Epithelial cell of prostate (primary cell): ENCODE results near the gene GPR78.

Experiments
- DNase-seq: peaks from one replicate; pipeline ENCODE4 v3.0.0-alpha.2; 2011; ENCODE audit warnings: low read depth, low spot score
- H3K27ac ChIP-seq: fragments of 450-650 bp; 2 replicates; pipeline ENCODE4 v1.5.1; 2017; ENCODE audit warnings: mild to moderate bottlenecking

Gene GPR78

GRCh38 chr4:8597319-8597718, 17.1 kb downstream of the GPR78 start:
- H3K27ac ChIP-seq = no peak overlapping the region
- no peak for DNase-seq

DNA sequence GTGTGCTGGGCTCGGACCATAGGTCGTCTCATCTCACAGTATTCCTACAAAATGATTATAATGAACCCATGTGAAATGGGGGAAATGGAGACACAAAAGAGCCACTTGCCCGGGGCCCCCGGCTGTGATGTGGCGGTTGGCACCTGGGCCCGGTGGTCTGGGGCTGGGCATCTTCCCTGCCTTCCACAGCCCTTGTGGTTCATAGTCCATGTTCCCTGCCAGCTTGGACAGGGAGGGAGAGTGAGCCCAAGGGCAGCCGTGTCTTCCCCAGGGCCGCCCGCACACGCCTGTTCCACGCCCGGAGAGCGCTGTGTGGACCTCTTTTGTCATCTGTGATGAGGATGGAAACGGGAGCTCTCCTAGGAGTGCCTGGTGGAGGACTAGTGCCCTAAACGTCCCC, 17.6 kb downstream of the GPR78 start:
- no peak for DNase-seq

DNA sequence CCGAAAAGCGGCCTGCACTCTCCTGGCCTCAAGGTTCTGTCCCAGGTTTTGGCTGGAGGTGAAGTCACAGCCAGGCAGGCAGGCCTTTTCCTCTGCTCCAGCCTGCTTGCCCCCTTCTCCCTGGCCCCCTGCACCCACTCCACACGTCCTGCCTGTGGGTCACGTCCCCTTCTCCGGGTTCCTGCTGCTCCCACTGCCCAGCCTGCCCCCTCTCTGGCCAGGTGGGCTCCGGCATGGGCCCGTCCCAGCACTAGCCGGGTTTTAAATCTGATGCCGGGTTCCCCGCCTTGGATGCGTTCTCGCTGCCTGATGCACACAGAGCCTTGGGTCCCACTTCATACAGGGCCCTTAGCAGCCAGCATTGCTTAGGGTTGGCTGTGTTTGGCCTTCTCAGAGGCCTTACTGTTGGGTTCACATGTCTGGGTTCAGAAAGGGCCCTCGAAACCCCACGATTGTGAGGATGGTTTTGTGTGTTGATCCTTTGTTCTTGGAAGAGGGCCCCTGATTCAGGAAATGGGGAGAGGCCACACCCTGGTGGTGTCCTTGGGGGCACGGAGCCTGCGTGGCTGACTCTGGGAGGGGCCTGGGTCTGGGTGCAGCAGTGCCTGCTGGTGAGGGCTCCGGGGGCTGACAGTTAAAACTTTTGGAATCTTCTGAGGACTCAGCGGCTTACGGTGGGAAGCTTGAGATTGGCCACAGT, 18.3 kb downstream of the GPR78 start:
- no peak overlapping the region for H3K27ac ChIP-seq
- no peak for DNase-seq

More for the DNA sequence above, 17.6 kb downstream of the GPR78 start:
- H3K27ac ChIP-seq = no peak overlapping the region

DNA sequence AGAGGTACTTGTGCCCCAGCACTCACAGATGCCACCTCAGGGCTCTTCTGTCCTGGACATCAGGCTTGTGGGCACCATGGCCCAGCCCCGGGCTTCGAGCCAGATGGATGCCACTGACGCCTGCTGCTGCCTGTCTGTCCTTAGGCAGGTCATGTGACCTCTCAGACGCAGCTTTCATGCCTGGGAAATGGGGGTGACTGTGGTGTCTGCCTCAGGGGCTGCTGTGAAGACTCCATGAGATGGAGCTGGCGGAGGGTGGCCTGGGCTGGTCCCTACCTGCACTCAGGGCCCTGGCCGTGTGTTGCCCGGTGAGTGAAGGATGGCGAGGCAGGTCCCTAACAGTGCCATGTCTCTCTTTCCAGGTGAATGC, 18.9 kb downstream of the GPR78 start:
- DNase-seq = no peak

DNA sequence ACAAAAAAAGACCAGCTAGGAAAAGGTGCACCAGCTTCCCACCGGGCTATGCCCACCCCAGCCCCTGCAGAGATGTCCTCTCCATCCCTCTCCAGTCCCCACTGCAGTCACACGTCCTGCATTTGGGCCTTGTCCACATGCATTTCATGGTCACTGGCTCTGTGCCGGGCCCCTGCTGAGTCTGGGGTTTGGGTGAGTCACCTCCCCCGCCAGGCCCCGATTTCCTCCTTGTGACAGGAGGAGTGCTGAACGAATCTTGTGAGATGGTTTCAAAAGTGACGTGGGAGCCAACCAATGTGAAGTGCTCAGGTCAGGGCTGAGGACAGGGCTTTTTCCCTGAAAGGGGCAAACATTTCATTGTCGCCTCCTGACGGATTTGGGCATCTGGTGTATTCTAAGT, 19.5 kb downstream of the GPR78 start:
- no peak for DNase-seq
- H3K27ac ChIP-seq = no peak overlapping the region

More for the DNA sequence above, 18.9 kb downstream of the GPR78 start:
- H3K27ac ChIP-seq = no peak overlapping the region

- no peak overlapping the region for H3K27ac ChIP-seq
- DNase-seq = no peak
Measured at GRCh38 chr4:8600266-8600665, 20.1 kb downstream of the GPR78 start.

GRCh38 chr4:8600686-8601085, 20.5 kb downstream of the GPR78 start:
- no peak for DNase-seq
- H3K27ac ChIP-seq = no peak overlapping the region

DNA sequence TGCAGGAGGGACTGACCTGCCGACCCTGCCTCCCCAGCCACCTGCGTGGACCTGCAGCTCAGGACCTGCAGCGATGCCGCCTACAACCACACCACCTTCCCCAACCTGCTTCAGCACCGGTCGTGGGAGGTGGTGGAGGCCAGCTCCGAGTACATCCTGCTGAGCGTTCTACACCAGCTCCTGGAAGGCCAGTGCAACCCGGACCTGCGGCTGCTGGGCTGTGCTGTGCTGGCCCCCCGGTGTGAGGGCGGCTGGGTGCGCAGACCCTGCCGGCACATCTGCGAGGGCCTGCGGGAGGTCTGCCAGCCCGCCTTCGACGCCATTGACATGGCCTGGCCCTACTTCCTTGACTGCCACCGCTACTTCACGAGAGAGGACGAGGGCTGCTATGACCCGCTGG, 20.9 kb downstream of the GPR78 start:
- H3K27ac ChIP-seq = no peak overlapping the region
- DNase-seq = no peak

- no peak for DNase-seq
- H3K27ac ChIP-seq = no peak overlapping the region
Measured at GRCh38 chr4:8601556-8601955, 21.4 kb downstream of the GPR78 start.

DNA sequence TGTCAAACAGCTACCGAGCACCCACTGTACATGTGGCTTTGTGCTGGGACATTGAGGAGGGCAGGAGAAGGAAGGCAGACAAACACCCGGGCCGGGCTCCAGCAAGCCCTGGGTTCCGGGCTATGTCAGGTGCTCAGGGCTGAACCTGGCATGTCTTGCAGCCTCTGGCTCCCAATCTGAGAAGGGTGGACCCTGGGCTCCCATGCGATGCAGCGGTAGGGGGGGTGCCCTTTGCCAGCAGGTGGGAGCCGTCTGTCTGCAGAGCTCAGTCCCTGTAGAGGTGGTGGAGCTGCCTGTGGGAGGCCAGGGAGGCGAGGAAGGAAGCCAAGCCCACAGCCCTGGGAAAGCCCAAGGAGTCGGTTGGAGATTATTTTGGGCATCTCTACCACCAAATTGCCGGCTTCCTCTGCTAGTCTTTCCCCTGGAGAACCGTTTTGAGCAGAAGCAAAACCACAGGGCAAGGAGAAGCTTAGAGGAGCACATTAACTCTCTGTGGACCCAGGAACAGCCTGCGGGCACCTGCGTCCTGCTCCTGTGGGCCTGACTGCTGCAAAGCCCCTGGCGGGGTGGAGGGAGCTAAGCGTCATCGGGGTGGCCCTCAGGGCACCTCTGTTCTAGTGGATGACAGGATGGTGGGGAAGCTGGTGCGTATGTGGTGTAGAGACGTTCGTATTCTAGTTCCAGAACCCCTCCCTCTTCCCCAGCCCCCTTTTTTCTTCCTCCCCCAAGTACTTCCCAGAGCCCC, 22.7 kb downstream of the GPR78 start:
- DNase-seq = no peak
- no peak overlapping the region for H3K27ac ChIP-seq

GRCh38 chr4:8603931-8604330, 23.7 kb downstream of the GPR78 start:
- DNase-seq = no peak
- no peak overlapping the region for H3K27ac ChIP-seq

- no peak overlapping the region for H3K27ac ChIP-seq
- no peak for DNase-seq
Measured at GRCh38 chr4:8605289-8605688, 25.1 kb downstream of the GPR78 start.

- DNase-seq = no peak
- no peak overlapping the region for H3K27ac ChIP-seq
Measured at GRCh38 chr4:8606476-8606875, 26.3 kb downstream of the GPR78 start.

DNA sequence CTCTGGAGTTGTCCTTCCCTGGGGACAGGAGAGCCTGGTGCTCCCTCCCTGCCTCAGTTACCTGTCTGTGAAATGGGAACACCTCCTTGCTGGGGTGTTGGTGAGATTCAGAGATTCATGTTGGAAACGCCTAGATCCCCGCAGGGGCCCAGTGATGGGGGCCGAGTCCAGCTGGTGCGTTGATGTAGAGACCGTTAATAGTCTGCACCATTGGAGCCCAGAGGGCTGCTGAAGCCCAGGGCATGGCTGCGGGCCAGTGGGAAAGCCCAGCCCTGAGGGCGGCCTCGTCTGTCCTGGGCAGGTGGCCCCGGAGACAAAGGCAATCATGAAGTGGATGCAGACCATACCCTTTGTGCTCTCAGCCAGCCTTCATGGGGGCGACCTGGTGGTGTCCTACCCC, 26.8 kb downstream of the GPR78 start:
- H3K27ac ChIP-seq = no peak overlapping the region
- no peak for DNase-seq

GRCh38 chr4:8607603-8608481, 27.6 kb downstream of the GPR78 start:
- no peak overlapping the region for H3K27ac ChIP-seq
- DNase-seq = no peak

- DNase-seq = no peak
- no peak overlapping the region for H3K27ac ChIP-seq
Measured at GRCh38 chr4:8608714-8609391, 28.7 kb downstream of the GPR78 start.

DNA sequence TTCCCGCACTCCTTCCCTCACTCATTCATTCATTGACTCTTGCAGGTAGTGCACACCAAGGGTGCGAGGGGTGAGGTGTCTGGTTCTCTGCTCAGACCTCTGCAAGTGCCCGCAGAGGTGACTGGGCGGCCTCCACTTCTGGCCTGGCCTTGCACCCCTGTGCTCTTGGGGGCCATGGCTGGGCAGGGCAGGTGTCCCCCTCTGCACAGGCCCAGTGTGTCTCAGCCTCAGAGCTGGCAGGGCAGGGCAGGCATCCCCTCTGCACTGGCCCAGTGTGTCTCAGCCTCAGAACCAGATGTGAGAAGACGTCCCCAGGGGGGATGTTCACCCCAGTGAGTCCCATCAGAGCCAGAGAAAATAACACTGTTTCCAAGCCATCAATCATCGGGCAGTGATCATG, 29.2 kb downstream of the GPR78 start:
- no peak for DNase-seq
- H3K27ac ChIP-seq = no peak overlapping the region

GRCh38 chr4:8609824-8610350, 29.7 kb downstream of the GPR78 start:
- no peak for DNase-seq
- no peak overlapping the region for H3K27ac ChIP-seq

DNA sequence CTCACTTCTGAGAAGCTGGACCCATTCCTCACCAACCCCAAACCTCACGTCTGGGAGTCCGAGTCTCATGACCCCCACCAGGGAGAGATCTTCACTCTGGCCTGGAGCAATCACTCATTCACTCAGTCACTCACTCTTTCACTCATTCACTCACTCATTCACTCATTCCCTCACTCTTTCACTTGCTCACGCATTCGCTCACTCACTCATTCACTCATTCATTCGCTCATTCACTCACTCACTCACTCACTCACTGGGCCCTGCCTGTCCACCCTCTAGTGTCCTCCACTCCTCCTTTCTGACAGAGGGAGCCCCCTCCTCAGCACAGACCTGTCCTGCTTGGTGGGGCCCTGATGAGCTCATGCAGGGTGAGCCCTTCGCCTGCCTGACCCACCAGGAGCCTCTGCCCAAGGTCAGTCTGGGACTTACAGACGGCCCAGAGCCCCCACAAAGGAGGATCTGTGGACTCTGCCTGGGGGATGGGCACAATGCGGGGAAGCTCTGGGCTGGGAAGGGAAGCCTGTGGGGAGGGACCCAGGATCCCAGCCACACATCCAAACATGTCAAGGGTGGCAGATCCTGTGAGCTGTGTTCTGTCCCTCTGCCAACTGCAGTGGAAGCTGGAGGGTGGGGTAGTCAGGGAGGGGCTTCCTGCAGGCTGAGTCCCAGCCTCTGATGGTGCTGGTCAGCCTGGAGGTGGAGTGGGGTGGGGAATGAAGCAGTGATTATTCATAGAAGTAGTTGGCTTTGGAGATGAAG, 30.8 kb downstream of the GPR78 start:
- H3K27ac ChIP-seq = no peak overlapping the region
- DNase-seq = no peak

DNA sequence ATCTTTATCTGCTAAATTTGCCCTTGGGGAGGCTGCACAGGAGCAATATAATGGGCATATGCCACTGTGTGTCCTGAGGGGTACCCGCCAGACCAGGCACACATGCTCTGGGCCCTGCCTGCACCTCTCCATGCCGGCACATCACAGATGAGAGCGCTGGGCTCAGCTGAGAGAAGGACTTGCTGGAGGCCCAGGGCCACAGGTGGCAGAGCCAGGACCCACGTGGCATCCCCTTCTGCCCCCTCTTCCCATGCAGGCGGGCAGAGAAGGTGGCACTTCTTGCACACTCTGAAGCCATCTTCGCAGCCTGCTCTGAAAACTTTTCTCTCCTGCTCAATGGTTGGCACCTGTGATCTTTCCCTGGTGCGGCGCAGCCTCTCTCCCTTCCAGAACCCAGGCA, 32.5 kb downstream of the GPR78 start:
- H3K27ac ChIP-seq = no peak overlapping the region
- DNase-seq = no peak
